SK-N-MC (cell line): ENCODE measurements around the gene PLCD3.

Experiments used
- EZH2 ChIP-seq: fragments of 200-600 bp; sonication (generic); IDR thresholded peaks from one replicate; pipeline ENCODE4 v1.6.1; 2017; ENCODE audit warnings: antibody characterized with exemption
- FOXP2 ChIP-seq: optimal IDR thresholded peaks from 2 replicates; pipeline ENCODE3; 2011; ENCODE audit warnings: mild to moderate bottlenecking, moderate library complexity; ENCODE audit not compliant: insufficient read depth; ENCODE audit errors: extremely low read length, control extremely low read depth
- POLR2AphosphoS5 ChIP-seq: IDR thresholded peaks from 2 replicates; pipeline ENCODE4 v1.6.1; 2012; ENCODE audit warnings: mild to moderate bottlenecking, low read depth, low read length, borderline replicate concordance

DNA sequence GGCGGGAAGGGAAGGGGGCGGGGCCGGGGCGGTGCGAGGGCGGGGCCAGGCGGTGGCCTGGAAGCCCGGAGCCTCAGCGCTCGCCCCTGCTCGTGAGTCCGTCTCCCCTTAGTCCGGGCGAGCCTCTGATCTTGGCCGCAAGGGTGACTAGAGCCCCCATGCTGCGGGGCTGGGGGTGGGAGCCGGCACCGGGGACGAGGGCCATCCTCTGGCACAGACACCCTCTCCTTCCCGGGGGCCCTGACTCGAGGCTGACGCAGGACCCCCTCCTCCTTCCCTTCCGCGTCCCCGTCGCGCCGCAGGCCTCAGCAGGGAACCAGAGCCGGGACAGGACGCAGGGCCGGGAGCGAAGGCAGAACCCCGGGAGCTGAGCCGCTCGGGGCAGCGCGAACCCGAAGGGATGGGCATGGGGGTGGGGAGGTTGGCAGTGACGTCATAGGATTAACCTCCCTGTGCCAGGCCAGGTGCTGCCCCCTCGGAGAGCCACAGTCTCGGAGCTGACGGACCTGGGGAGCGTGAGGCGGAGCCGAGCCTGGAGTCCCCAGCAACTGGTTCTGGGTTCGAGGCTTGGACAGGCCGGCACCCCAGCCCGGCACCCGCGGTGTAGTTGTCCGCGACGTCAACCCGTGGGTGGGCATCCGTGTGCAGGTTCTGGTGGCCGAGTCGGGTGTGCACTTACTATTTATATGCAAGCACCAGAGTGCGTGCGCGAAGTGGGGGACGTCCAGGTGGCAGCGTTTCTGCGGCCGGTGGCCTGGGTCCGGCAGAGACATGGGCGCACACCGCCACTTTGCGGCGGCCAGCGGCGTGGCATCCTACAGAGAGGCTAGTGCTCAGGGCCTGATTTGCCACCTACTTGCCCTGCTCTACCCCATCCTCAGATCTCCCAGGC is 503 bp upstream of the PLCD3 start:
- TF ChIP-seq POLR2AphosphoS5 = peak; percentile 51; the same call in 1 of the 2 replicates
- no peak for TF ChIP-seq EZH2
- TF ChIP-seq FOXP2 = no peak
